Mammary microvascular endothelial cell (primary cell): ENCODE data around the gene RHOXF1. TPM values are rescaled to one million over a fixed set of nuclear protein-coding genes. Genes with fewer than 3 reads are reported as not detected.

ENCODE experiments used
- total RNA-seq: library from RNA; depleted of rRNA; stranded (reverse); fragments of >200 nt; gene quantifications from 2 replicates; pipeline ENCODE4 v1.2.3, GENCODE V29; 2015

Gene RHOXF1, protein sequence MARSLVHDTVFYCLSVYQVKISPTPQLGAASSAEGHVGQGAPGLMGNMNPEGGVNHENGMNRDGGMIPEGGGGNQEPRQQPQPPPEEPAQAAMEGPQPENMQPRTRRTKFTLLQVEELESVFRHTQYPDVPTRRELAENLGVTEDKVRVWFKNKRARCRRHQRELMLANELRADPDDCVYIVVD
- total RNA-seq = not detected in 2 replicates

DNA sequence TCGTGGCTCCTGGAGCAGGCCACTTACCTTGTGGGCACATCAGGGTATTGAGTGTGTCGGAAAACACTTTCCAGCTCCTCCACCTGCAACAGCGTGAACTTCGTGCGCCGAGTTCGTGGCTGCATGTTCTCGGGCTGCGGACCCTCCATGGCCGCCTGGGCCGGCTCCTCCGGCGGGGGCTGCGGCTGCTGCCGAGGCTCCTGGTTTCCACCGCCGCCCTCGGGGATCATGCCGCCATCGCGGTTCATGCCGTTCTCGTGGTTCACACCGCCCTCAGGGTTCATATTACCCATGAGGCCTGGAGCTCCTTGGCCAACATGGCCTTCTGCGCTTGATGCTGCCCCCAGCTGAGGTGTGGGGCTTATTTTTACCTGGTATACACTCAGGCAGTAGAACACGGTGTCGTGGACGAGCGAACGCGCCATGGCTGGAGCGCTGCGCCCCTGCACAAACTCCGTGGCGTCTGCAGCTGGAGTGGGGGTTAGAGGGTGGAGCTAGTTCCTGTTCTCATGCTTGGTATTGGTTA is at the start of gene RHOXF1:
Gene RHOXF1, minus strand, starts transcription at position 476 of the 526 bp plus-strand sequence. Its CDS starts 51 bp downstream, at position 425.

DNA sequence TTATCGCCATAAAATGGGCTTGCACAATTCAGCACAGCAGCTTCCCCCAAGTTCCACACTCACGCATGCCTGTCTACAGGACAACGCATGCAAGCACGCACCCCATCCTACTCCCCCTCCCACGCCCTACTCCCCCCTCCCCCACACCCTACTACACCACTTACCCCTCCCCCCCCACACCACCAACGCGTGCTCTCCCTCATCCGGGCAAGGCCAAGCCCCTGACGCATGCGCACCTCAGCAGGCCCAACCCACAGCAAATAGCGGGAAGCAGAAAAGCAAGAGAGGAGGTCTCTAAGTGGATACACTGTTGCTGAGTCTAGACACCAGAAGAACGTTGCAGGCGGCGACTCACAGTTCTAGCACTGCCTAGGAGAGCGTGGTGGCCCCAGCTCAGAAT is 42.6 kb upstream of the RHOXF1 start, which contains the start of gene RHOXF2:
Gene RHOXF2, plus strand, starts transcription at position 301 of the 400 bp plus-strand sequence. CDS start 138 bp downstream, outside the sequence.

DNA sequence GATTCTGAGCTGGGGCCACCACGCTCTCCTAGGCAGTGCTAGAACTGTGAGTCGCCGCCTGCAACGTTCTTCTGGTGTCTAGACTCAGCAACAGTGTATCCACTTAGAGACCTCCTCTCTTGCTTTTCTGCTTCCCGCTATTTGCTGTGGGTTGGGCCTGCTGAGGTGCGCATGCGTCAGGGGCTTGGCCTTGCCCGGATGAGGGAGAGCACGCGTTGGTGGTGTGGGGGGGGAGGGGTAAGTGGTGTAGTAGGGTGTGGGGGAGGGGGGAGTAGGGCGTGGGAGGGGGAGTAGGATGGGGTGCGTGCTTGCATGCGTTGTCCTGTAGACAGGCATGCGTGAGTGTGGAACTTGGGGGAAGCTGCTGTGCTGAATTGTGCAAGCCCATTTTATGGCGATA is 38.1 kb downstream of the RHOXF1 start, which contains the start of gene RHOXF2B:
Gene RHOXF2B, minus strand, starts transcription at position 101 of the 400 bp plus-strand sequence. CDS start 138 bp downstream, outside the sequence.

Other genes starting within 250 kb of the RHOXF1 start
- gene RNF113A, start 244.2 kb downstream of the RHOXF1 start, total RNA-seq = 13.8 and 14.9 TPM in 2 replicates
- gene NDUFA1, start 244.1 kb downstream of the RHOXF1 start, total RNA-seq = 79.8 and 88.5 TPM in 2 replicates
- gene AKAP14, start 220.0 kb downstream of the RHOXF1 start, total RNA-seq = not detected in 2 replicates
- 4.3 and 4.7 TPM in 2 replicates for gene NKAP, start 172.2 kb downstream of the RHOXF1 start, total RNA-seq
- gene RHOXF2B, start 38.2 kb downstream of the RHOXF1 start, total RNA-seq = not detected in 2 replicates
- not detected in 2 replicates for gene RHOXF2, start 42.7 kb upstream of the RHOXF1 start, total RNA-seq
- gene ZBTB33, start 134.9 kb upstream of the RHOXF1 start, total RNA-seq = 13.7 and 14.3 TPM in 2 replicates
- gene TMEM255A, start 195.5 kb upstream of the RHOXF1 start, total RNA-seq = not detected in 2 replicates
- gene ATP1B4, start 246.2 kb upstream of the RHOXF1 start, total RNA-seq = not detected in 2 replicates